HG02943 (cell line): ENCODE data around the gene PCLO.
"Not testable (repeated sequence)": the region's sequence is repeated elsewhere in the genome, so short reads cannot be mapped to it uniquely, and the experiment has no call there.

Source experiments
- ATAC-seq: cut with Tn5 transposase; IDR thresholded peaks from one replicate; pipeline ENCODE4 v1.9.1; 2021; ENCODE audit warnings: mild to moderate bottlenecking, low read depth, moderate library complexity; ENCODE audit not compliant: unreplicated experiment

PCLO gene

DNA sequence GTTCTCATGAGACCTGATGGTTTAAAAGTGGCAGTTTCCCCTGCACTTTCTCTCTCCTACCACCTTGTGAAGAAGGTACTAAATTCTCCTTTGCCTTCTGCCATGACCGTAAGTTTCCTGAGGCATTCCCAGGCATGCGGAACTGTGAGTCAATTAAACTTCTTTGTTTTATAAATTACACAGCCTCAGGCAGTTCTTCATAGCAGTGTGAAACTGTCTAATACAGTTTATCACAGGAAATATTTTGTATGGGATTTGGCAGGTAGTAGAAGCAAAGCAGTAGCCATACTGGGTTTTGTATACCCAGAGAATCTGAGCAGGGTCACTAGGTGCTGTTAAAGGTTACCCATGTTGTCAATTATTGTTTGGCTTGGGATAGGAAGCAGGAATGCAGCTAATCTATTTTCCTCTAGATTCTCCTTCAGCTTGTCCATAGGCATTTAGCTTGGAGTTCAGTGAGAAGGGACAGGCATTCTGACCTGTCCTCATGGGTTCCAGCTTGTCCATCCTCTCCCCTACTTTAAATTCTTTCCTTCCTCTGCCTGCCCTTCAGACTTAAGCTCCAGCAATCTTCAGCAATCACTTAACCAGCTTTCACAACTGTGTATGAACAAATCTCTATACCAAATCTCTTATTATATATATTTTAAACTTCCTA, 186.7 kb downstream of the PCLO start:
- ATAC-seq, result no peak

DNA sequence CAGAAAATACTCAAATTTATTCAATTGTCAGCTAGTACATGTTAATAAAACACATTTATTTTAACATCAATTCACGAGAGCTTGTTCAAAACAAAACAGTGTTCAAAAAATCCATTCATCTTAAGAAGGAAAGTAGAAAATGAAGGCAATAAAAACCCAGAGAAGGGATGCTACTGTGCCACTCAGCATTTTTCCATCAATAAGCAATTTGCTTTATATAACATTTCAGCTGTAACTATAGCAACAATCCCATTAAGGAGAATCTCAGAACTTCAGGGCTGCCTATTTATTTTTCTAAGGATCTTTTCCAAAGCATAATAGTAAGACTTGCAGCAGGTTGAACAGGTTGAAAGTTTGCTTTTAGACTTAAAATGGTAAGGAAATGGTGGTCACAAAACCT, 190.5 kb downstream of the PCLO start:
- ATAC-seq, result no peak

DNA sequence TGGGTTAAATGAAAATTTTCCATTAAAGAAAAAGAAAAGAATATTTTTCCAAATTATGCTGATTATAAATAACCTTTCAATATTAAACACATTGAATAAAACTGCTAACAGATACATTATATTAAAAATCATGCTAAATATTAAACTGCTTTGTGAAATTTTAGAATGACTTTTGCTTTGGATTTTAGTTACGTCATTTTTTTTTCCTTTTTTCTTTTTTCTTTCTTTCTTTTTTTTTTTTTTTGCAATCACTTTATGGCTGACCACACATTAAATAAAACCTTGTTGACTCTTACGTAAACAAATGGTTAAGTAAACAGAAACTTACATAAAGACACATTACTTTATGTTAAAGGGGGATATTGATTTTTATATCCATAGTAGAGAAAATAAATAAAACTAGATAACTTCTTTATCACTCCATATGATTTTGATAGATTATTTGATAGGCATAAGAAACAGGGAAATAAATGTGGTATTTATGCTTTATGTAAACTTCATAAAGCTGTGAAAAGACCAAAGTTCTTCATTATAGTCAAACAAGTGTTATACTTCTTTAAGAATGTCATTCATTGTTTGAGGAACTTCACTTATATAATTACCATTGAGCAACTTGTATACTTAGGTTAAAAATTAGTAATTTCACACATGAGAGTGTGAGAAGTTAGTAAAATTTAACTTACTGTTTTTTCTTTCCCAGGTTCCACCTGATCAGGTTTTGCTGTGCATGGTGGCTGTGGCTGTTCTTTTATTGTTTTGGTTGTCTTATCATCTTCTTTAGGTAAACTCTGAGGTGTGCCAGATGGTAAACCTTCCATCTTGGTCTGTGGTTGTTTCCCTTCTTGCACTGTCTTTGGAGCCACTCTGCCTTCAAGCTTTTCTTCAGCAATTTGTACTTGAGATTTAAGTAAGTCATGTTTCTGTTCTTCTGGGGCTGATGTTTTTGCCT, 197.3 kb downstream of the PCLO start:
- ATAC-seq, result no peak

DNA sequence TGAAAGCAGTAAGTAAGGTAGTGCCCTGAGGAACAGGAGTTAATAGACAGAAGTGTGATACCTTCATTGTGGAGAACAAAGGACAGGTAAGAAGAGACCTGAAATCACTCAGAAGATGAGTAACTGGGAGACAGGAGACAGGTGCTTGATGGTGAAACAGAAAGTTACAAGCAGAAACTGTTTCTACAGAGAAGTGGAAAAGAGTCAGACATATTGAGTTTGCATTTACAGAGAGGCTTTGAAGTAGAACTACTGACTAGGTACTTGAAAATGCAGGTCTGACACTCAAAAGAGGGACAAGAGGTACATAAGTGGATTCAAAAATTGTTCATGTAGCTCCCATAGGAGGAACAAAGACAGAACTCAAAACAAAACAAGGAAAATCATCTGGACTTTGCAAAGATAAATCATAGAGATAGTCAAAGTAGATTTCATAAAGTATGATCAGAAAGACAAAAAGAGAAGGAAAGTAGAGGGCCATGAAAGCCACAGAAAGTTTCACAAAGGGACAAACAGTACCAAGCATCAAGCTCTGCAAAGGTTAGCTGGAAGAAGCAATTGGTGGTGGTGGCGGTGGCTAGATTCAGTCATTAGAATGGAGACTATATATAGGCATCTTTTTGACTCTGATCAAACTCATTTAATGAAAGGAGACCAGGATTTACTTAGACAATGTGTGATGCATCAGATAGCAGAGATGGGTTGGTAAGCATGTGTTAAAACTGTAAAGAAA, 198.4 kb downstream of the PCLO start:
- peak; percentile 62 for ATAC-seq

DNA sequence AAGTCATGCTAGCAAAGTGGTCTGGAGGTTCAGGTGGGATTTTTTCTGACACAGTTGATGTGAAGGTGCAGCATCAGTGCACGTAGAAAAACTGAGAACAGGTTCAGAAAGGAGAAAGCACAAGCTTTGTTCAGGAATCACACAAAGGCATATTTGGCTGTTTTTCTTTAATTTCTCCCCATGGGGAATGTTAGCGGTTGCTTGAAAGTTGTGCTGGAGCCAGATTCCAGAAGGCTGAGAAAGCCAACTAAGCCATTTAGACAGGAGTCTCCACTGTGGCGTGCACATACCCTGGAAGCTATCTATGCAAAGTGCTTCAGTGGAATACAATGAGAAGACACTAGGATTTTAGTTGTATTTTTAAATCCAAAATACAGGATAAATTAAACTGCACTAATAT, 201.4 kb downstream of the PCLO start:
- ATAC-seq, result no peak

DNA sequence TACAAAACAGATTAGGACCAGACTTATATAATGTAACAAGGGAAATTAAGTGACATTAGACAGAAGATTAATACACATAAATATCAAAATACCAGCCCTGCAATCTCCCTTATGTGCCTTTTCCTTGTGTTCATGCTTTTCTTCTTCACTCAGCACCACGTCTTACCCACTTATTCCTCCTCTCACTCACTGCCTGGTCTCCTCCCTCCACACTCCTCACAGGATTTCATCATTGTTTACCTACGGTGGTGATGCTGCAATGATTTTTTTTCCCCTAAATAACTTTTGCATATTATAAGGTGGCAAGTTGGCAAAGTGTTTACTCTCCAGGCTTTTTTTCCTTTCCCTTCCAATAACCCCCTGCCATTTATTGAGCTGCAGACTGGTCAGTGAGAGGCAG, 203.2 kb downstream of the PCLO start:
- no peak for ATAC-seq

DNA sequence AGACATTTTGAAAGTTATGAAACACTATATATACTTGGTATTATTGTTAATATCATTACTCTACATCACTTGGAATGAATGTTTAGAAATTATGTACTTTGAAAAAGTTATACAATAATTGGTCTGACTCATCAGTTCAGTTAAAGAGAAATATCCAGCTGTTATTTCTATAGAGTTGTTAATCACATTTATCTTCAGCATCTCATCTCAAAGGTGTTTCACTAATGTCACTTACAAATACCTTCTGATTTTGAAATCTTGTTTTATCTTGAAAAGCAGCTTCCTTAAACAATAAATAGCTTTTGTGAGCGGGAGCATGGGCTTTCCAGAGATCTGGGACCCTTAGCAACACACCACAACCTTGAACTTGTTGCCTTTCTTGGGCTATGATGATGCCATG, 205.2 kb downstream of the PCLO start:
- no peak for ATAC-seq

DNA sequence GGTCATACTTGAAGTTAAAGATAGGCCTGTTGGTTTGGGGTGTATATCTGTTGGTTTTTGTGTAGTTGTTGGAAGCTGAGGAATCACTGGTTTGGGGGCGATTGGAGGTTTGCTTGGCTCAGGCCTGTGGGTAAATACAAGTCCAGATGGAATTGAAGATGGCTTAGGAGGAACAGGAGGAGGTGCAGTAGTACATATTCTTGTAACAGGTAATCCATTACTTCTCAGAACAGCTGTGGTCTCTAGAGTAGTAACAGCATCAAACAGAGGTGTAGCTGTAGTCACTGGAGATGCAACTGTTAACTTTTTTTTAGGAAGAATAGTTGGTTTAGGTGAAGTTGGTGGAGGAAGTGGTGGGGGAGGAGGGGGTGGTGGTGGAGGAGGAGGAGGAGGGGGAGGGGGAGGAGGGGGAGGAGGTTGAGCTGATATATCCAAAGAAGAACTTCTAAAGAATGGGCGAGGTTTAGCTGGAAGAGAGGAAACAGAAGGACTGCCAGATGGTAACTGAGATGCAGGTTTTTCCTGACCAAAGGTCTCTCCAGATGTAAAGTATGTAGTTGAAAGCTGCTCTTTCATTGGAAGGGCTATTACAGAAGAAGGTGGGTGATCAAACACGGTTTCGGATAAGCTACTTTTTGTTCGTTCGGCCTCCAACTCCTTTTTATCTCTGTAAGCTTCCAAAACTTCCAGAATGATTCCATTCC, 209.2 kb downstream of the PCLO start:
- no peak for ATAC-seq

DNA sequence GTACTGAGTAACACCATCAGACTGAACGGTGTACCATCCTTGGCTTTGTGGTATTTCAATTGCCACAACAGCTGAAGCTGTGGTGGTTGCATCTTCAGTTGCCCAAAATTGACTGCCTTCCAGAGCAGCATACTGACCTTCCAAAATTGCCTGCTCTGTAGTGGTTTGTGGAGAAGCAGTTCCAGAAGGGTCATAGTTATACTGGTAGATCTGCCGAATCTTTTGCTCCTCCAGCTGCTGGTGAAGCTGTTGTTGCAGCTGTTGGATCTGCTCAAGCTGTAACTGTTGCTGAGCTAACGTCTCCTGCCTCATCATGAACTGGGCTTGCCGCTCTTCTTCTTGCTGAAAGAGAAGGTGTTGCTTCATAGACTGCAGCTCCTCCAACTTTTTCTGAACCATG, 212.2 kb downstream of the PCLO start:
- ATAC-seq, result no peak

DNA sequence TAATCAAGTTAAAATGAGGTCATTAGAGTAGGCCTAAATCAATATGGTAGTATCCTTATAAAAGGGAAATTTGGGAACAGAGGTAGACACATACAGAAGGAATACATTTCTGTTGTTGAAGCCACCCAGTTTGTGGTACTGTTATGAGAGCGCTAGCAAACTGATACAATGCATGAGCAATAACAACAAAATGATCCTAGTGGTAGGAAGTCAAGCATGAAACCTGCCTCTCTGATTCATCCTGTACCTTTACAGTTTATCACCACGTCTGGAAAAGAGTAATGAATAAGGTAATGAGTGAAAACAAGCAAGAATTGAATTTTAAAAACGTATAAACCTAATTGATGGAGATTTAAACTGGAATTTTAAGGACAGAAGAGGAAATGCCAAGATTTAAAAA, 217.2 kb downstream of the PCLO start:
- ATAC-seq, result no peak

DNA sequence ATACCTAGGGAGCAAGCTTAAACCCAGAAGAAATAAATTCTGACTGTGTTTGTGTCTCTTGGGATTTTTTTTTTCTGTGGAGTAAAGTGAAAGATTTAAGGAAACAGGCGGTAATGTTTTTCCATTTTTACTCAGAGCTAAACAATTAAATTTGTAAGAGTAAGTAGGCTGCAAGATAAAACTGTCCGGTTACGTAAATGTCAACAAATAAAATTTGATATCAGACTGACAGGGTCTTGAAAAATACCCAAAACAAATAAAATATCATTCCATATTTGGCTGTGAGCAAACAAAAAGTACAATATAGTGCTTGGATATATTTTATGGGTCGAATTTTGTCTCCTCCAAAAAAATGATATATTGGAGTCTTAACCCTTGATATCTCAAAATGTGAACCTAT, 217.6 kb downstream of the PCLO start:
- ATAC-seq, result no peak

DNA sequence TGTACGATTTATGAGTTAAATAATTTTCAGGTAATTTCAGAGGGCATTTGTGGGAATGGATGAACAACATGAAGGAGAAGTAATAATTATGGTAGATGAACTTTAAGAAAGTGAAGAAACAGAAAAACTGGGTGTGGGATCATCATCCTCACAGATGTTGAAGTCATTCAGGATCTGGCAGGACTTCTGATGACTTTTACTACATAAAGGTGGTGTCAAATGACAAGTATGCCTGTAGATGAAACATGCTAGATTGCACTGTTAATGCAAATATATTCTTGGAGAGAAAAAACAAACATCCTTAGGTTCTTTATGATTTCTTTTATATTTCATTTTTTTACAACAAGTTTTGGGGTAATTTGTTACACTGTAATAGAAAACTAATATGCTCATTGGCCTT, 230.2 kb downstream of the PCLO start:
- no peak for ATAC-seq

DNA sequence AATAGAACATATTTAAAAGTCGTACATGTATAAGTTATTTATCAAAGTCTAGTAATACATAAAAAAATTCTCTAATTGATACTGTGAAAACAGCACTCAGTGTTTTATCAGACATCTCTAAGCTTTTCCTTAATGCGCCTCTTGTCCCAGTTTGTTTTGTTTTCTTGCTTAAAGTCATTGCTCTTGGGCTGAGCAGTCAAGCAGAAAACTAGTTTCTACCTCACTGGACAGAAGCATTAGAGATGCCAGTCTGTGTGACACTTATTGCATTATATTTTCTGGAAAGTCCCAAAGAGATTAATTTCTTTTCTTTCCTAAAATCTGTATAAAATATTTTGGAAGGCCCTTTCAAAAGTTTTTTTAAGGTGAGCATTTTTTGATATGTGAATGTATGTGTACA, 236.2 kb downstream of the PCLO start:
- no peak for ATAC-seq

DNA sequence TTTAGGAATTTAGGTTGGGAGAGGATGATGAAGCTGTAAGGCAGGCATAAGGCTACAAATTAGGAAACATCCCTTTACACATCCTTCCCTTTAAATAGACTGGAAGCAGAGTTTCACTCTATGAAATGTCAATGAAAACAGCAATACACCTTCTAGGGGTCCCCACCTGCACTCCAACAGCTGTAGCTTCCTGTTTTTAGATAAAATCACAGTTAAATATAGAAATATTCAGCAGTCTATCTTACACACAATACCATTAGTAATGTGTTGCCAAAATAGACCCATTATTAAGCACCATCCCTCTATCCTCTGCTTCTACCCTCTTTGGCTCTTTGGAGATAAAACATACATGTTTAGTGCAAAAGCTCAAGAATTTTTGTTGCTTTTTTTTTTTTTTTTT, 237.4 kb downstream of the PCLO start:
- ATAC-seq, result no peak

DNA sequence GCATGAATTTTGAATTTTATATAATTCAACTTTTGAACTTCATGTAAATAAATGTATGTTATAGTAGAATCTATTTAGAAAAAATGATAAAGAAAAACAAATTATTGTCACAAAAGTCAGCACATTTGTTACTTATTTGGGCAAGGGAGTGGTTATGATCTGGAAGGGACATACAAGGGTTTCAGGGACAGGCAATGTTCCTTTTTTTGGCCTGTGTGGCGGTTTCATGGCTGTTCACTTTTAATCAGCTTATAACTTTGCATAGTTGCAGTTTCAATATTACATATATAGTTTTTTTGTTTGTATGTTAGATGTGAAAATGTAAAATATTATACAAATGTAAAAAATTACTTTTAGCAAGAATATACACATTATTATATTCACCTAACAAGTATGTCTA, 256.2 kb downstream of the PCLO start:
- no peak for ATAC-seq

DNA sequence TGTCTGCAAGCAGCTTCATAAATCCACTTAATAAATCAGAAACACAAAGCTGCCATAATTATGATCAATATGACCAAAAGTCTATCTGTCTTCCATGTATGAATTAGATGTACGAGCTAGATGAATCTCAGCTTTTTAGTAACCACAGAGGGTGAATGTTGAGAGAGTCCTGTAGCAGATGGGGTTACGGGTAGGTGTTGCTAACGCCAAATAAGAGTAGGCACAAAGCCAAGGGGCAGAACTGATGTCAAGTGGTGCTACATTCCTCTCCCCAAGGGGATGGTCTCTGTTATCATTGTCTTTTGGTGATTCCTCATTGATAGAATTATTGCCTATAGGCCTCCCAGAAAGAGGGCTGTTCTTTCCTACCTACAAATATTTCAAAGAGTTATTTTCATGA, 257.8 kb downstream of the PCLO start:
- no peak for ATAC-seq

DNA sequence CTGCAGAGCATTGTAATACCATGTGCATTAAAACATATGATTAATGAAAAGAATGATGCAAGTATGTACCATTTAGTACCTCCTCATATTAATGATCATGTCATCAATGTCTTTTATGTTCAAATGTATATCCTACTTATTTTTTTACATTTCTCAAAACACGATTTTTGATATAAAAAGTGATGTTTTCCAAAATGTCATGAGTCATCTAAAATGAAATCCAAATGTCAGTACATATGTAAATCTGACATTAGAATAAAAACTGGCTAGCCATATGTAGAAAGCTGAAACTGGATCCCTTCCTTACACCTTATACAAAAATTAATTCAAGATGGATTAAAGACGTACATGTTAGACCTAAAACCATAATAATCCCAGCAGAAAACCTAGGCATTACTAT, 261.6 kb downstream of the PCLO start:
- not testable (repeated sequence) for ATAC-seq

DNA sequence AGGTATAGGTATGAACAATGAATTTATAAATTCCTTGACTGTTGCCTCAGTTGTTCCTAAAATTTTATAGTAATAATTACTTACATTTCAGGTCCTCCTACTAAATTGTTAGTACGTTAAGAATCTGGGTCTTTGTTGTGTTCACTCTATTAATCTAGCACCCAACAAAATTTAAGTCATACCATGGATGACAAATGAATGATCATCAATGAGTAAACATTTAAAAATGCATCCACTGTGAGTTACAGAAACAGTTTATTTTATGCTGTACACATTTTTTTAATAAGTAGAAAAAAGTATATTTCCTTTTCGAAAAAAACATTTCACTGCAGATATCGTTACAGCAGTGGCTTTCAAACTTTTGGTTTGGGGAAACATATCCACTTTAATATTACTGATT, 265.2 kb downstream of the PCLO start:
- ATAC-seq, result no peak

DNA sequence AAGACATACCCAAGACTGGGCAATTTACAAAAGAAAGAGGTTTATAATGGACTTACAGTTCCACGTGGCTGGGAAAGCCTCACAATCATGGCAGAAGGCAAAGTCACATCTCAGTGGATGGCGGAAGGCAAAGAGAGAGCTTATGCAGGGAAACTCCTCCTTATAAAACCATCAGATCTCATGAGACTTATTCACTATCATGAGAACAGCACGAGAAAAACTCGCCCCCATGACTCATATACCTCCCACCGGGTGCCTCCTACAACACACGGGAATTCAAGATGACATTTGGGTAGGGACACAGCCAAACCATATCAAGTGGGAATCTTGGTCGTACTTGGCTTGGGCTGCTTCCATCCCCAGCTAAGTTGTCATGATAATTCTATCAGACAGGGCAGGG, 268.3 kb downstream of the PCLO start:
- ATAC-seq, result not testable (repeated sequence)

DNA sequence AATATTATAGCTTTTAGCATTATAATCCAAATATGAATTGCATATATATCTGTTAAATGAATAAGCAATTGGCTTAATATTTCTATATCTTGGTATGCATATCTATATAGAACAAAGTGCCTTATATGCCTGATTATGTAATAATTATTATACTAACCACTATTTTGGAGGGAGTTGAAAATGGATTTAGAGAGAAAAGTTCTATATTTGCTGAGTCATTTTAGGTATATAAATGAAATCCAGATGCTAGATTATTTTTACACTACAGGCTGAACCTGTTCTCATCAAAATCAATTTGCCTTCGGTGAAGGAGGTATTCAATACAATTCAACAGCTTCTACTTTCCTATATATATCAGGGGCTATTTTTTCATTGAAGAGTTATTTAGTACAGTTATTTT, 276.4 kb downstream of the PCLO start:
- no peak for ATAC-seq

DNA sequence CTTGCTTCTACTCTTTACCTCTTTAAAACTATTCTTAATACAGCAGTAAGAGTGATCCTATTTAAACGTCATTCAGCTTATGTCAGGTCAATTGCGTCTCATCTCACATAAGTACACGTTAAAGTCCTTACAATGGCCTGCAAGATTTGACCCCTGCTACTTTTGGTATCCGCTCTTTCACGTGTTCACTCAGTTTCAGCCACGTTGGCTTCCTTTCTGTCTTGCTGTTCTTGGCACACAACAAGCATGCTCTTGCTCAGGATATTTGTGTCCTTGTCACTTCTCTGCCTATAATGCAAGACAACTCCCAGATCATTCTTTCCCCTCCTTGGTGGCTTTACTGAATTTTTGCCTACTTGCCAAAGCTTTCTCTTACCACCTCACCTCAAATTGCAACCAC, 296.8 kb downstream of the PCLO start:
- ATAC-seq, result no peak
